DLD1 (cell line): ENCODE data around the gene POLR3G.

ENCODE experiments used
- in situ Hi-C: cut with HindIII; loops from 2 replicates; pipeline ENCODE4 v1.10.0; 2017; ENCODE audit warnings: low sequenced_read_pairs

Gene POLR3G

DNA sequence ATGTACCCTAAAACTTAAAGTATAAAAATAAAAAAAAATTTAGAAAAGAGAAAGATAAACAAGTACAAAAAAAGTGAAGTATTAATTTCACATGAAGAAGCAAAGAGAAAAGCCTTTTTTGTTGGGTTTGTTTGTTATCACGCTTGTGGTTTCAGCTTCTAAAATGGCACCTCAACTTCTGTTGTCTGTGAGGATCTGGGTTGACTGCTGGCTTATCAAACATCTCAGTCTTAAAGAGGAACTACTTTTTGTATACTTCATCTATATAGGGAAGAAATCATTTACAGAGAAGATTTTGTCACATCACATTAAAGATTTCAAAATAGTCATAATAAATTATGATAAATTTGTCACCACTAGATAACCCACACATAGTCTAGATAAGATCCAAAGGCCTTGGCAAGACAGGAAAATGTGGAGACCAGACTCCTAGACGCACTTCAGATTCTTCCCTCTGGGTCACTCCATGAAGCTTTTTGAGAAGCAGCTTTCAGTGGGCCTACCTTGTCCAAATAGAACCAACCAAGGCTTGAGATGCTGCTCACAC, 75.1 kb downstream of the POLR3G start:
- in situ Hi-C loops = no loop called here

DNA sequence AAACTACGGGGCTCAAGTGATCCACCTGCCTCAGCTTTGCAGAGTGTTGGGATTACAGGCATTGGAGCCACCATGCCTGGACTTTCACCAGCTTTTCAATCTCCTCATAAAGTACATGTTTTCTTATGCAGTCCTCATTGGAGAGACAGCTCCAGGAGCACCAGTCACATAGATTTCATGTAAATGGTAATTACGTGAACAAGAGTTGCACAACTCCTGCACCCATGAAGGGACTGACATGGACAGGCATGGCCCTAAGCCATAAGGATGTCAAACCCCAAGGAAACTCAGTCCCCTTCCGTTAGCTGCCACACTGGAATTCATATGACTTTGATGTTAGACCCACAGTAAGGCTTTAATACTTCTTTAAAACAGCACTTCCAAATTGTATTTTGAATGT, 76.3 kb downstream of the POLR3G start:
- in situ Hi-C loops = no loop called here

GRCh38 chr5:90551376-90551775, 76.7 kb downstream of the POLR3G start:
- in situ Hi-C loops = no loop called here

GRCh38 chr5:90553711-90554110, 79.0 kb downstream of the POLR3G start:
- in situ Hi-C loops = no loop called here

DNA sequence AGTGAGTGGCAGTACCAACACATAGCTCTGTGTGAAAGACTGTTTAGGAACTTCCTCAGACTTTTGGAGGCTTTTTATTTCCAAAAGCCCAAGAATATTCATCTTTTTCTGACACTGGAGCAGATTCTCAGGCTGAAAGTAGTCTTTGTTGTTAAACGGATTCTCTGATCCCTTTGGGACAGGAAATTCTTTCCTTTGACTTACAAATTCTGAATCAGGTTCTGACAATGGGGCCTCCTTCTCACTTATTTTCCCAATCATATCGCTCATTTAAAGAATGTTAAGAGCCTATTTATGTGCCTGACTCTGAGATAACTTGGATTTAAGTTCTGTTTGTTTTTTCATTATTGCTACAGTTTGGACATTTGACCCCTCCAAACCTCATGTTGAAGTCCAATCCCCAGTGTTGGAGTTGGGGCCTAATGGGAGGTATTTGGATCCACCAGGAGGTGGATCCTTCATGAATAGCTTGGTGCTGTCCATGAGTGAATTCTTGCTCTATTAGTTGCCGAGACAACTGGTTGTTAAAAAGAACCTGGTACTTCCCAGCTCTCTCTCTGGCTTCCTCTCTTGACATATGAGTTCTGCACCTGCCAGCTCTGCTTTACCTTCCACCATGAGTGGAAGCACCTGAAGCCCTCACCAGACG, 79.8 kb downstream of the POLR3G start:
- in situ Hi-C loops = no loop called here

DNA sequence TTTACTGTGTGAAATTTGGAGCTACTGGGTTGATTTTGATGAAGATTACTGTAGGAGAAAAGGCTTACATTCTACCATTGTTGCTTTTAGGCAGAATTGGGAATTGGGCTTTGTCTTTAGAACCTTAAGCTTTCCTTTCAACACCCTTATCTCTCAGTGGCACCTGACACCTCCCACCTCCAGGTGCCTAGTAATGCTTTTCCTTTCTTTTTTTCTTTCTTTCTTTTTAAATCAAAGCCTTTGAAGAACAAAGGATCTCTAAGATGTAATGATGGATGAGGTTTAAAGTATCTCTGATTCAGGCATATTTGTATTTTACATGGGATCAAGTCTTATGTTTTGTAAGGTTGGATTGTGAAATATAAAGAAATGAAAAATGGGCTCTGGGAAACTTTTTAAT, 81.0 kb downstream of the POLR3G start:
- in situ Hi-C loops = no loop called here

DNA sequence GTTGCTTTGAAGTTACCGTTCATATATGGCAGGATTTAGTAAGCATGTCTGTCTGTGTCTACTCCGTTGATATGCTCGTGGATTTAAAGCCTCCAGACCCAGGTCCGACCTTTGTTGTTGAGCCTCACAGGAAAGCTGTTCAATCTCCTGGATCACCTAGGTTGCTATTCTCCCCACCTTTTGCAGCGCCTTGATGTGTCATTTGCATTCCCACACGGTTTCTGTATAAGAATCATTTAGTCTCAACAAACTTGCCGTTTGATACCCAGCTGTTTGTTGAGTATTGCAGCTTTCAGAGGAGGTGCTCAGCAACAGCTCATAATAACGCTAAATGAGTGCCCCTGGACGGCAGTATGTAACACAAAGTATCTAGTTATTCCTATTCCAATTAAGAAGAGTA, 82.7 kb downstream of the POLR3G start:
- in situ Hi-C loops = no loop called here

- in situ Hi-C loops = no loop called here
Measured at GRCh38 chr5:90557871-90558270, 83.2 kb downstream of the POLR3G start.

DNA sequence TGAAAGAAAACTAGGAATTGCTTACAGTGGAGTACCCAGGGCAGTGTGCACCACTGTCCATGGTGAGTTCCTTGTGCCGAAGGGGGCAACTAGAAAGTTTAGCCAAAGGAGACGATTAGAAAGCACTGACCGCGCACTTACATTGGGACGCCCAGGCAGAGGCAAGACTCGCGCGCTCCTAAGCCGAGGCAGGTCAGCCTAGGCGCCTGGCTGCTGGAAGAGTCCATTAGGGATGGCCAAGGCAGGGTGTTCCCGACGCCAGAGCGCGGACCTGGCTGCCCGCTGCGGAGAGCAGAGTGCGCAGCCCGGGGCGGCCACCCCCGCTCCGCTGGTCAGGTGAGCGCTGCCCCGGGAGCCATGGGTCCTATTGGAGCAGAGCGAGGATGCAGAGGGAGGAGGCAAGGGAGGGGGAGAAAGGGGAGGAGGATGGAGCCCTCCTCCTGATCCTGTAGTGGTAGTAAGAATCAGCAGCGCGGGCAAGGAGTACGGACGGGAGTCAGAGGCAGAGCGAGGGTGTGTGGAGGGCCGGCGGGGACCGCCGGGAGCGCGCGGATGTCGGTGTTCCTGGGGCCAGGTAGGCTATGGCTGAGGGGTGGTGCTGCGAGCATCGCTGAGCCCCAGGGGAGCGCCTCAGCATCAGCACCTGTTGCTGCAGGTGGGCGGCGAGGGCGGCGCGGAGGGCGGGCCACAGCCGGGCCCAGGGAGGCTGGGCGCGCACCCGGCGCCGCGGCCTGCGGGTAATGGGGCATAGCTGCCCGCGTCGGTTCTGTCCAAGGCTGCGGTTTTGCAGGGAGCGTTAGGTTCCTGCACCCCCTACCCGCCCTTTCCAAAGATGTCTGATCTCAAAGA, 83.9 kb downstream of the POLR3G start, which contains the start of gene ADGRV1:
ADGRV1 (plus strand) TSS at position 454 of the 849 bp plus-strand sequence; CDS start at position 553, 99 bp downstream.
- in situ Hi-C loops = no loop called here

DNA sequence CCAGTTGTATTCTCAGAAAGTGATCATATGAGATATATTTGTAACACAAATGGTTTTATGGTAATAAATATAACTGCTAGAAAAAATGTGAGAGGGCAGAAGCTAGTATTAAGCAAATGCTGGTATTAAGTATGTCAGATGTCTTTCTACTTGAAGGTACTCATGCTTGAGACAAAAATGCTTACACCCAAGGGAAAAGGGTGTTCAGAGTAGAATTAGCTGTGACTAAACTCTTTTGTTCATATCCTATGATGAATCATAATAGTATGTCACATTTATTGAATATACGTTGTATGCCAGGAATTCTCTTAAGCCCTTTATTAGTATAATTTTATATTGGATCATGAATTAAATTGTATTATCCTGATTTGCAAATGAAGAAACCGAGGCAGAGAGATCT, 86.1 kb downstream of the POLR3G start:
- in situ Hi-C loops = no loop called here

GRCh38 chr5:90561766-90562165, 87.1 kb downstream of the POLR3G start:
- in situ Hi-C loops = no loop called here

- in situ Hi-C loops = no loop called here
Measured at GRCh38 chr5:90562341-90562740, 87.7 kb downstream of the POLR3G start.

DNA sequence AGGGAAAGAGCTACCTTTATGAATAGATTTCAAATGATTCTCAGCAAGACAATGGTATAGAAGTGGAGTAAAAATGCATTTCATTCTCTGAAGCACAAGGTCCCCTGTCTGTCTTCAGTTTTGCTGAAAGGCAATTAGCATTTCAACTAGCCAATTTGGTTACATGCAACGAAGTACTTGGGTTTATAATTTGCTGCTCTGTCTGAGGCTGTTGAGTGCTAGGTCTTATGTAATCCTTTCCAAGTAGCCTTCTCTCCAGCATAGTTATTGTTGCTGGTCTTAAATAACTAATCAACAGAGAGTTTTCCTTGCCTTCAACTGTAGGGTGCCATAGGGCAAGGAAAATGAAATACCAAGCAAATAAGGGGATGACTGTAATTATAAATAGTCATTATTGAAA, 88.4 kb downstream of the POLR3G start:
- in situ Hi-C loops = no loop called here
